HG03045 (cell line): ENCODE measurements around the gene CENPN.
A peak's percentile ranks its signal among the peaks of the same experiment; 100 is the strongest.

Experiments used
- ATAC-seq: cut with Tn5 transposase; IDR thresholded peaks from one replicate; pipeline ENCODE4 v1.9.1; 2021; ENCODE audit warnings: mild to moderate bottlenecking, moderate library complexity; ENCODE audit not compliant: unreplicated experiment

CENPN gene

GRCh38 chr16:81077076-81077940, 70.3 kb downstream of the CENPN start, which contains the start of gene C16orf46:
TSS of gene C16orf46 (minus strand) at chr16:81077238. CDS start at chr16:81063955, 13,283 bp downstream.
- peak; percentile 98 for ATAC-seq

GRCh38 chr16:81080233-81080632, 73.2 kb downstream of the CENPN start:
- no peak for ATAC-seq

- ATAC-seq = no peak
Observed at GRCh38 chr16:81081014-81081413, 74.0 kb downstream of the CENPN start.
